GM18907 (cell line): Measurements from ENCODE around the gene KDM8.

Experiments
- ATAC-seq: cut with Tn5 transposase; IDR thresholded peaks from one replicate; pipeline ENCODE4 v1.9.1; 2021; ENCODE audit warnings: mild to moderate bottlenecking, moderate library complexity; ENCODE audit not compliant: unreplicated experiment

KDM8 gene

DNA sequence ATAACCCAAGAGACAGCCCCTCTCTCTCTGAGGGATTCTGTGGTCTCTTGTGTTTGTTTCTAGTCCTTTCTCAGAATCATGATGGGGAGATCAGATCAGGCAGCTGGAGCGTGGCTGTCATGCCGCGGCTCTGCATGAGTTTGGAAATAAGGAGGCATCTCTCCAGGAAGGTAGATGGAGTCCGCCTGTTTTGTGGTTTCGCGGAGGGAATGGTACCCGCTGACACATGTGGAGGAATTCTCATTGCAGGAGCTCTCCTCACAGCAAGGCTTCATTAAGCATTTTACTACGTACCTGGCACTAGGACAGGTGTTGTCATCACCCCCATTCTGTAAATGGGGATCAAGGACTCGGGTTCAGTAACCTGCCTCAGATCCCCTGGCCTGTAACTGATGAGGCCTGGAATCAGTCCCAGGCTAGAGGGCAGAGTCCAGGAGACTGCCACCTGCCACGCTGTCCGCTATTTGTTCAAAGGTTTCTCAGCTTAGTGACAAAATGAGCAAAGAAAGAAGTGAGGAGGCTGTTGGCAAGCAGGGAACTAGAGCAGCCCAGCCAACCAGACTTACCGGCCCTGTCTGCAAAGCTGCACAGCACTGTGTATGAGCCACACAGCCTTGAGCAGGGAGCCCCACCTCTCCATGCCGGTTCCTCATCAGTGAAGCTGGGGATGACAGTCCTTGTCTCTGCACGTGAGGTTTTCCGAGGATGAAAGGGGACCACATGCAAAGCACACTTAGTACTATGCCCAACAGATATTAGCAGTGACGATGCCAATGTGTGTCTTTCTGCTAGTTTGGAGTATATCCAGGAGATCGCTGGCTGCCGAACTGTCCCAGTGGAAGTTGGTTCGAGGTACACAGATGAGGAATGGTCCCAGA, 11.0 kb downstream of the KDM8 start:
- ATAC-seq: no peak

- ATAC-seq: no peak
Measured at GRCh38 chr16:27215660-27216059, 12.3 kb downstream of the KDM8 start.

GRCh38 chr16:27216297-27216885, 13.1 kb downstream of the KDM8 start:
- no peak for ATAC-seq

DNA sequence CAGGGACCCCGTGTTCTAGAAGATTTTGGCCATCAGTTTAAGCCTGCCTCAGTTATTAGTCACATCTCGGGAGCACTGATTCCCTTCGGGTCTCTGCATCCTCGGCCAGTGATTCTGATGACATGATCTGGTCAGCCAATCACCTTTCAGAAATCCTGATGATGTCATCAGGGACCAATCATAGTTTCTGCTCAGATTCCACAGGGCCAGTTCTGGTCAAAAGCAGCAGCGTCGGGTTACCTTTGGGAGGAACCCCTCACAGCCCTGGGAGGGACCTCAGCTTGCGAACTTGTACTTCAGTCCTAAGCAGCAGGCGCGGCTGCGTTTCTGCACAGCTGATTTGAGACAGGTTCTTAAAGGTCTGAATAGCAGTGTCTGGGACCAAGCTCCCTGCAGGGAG, 13.9 kb downstream of the KDM8 start:
- ATAC-seq: no peak

GRCh38 chr16:27218756-27219155, 15.4 kb downstream of the KDM8 start:
- no peak for ATAC-seq

GRCh38 chr16:27219161-27219560, 15.8 kb downstream of the KDM8 start:
- ATAC-seq: no peak

GRCh38 chr16:27220120-27220519, 16.8 kb downstream of the KDM8 start:
- ATAC-seq: no peak

DNA sequence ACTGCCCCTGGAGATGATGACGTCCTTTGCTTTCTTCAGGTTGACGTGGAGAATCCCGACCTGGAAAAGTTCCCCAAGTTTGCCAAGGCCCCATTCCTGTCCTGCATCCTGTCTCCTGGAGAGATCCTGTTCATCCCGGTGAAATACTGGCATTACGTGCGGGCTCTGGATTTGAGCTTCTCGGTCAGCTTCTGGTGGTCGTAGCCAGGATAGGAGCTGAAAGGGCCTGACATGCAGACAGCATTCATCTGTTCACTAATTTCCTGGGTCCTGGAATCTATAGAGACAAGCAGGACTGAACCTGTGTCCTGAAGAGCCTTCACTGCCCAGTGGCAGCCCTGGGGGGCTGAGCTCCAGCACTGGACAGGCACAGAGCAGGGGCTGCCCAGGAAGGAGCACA, 17.2 kb downstream of the KDM8 start:
- ATAC-seq: no peak

GRCh38 chr16:27220991-27221390, 17.7 kb downstream of the KDM8 start:
- ATAC-seq: no peak

GRCh38 chr16:27221576-27222248, 18.4 kb downstream of the KDM8 start:
- ATAC-seq: no peak

DNA sequence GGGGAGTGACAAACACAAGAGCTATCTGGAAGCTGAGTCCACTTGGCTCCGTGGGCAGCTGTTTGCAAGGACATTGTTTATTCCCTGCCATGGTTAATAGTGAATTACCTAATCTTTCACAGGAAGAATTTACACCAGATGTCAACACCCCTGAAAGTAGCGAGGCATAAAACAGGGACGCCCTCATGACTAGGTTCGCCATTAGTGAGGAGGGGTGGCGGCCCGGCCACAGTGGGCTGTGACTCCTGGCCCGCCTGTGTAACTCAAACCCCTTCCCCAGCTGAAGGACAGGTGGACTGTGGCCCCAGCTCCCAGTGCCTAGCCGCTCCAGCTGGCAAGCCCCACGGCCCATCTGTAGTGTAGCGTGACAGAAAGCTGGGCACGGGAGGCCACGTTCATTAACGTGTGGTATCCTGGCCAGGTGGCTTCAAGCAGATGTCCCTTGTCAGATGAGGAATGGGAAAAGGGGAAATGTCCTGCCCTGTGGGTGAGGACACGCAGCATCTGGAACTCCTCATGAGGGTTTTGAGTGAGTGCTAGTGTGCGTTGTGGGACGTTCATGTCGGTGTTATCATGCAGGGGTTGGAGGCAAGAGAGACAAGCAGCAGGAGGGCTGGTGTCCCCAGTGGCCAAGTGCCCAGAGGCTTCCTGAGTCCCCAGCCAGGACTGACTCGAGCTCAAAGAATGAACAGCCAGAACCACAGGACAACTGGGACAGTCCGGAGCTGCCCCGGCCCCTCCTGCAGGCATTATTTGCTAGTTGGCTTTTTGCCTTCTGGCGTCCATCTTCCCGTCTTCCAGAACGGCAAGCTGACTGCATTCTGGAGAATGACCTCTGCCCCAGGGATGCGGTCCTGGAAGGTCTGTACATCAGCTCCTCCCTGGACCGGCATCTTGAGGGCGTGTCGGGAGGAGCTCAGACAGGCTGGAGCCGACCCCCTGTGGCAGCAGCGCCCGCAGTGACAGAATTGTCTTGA, 19.2 kb downstream of the KDM8 start:
- ATAC-seq: no peak

DNA sequence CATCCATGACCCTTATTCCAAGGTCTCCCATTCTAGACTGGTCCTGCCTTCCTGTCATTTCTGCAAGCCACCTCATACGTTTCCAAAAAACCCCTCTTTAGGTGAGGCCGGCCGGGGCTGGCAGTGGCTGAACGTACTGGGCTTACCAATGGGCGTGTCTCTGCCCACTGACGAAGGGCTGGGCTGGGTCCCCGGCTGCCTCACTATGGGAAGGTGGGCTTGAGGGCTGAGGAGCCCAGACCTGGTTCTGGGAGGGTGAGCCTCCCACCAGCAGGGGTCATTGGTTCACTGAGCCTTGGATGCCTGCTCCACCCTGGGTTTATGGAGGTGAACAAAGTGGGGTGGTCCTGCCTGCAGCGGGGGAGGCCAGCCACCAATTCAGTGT, 19.9 kb downstream of the KDM8 start:
- ATAC-seq: no peak

DNA sequence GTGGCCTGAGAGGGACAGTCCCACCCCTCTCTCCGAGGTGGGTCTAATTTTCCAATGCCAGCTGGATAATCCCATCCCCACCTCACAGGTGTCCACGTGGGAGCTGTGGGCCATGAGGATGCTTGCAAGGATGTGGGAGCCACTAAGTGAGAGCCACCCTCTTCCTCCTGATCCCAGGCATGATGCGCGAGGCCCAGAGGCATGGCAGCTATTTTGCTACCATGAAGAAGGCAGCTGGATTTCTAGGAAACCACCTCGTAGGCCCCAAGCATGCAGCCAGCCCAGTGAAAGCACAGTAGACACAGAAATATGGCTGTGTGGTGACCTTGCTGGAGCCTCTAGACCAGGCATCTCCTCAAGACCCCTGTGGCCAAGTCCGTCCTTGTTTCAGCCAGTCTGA, 20.4 kb downstream of the KDM8 start:
- ATAC-seq: no peak

DNA sequence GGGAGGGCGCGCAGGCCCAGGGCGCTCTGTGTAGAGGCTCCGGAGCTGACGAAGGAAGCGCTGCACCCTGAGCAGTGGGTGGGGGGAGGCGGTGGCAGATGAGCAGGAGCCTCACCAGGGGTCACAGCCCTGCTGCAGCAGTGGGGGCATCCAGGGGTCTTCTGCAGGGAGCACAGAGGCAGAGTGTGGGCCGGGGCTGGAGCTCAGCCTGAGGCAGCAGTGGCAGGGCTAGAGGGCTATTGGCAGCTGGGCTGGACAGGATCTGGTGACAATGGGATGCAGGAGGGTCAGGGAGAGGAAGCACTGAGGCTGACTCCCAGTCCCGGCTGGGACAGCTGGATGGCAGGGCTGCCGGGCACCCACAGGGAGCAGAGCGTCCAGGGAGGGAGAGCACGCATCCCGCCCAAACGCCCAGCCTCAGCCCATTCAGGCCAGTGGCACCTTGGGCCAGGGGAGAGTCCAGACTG, 21.0 kb downstream of the KDM8 start:
- no peak for ATAC-seq

DNA sequence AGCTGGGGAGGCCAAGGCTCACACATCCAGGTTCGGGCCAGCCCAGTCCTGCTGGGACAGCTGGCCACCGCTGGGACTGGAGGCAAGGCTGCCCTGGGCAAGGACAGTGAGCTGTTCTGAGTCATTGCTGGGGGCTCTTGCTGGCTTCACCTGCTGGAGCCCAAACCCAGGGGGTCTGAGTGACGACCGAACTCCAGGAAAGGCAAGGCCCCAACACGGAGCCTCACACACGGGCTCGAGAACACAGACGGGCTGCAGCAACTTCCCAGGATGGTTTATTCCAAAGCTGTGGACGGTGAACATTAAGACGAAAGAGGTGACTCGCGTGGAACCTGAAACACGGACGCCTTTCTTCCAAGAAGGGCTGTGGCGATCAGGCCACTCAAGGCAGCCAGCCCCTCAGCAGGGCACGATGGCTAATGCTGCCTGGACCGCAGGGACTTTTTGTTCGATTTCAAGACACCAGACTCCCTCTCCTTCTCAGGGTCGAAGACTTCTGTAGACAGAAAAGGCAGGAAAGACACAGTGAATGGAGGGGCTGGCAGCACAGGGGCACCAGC, 21.5 kb downstream of the KDM8 start:
- no peak for ATAC-seq

GRCh38 chr16:27225536-27226360, 22.4 kb downstream of the KDM8 start:
- no peak for ATAC-seq

GRCh38 chr16:27226476-27226875, 23.1 kb downstream of the KDM8 start:
- ATAC-seq: no peak

GRCh38 chr16:27226976-27227705, 23.8 kb downstream of the KDM8 start:
- ATAC-seq: no peak

- ATAC-seq: no peak
Measured at GRCh38 chr16:27228045-27228444, 24.7 kb downstream of the KDM8 start.
